GM10266 (cell line): Measurements from ENCODE around the gene PAPPA2.

Experiments used
- DNase-seq: peaks from one replicate; pipeline ENCODE4 v3.0.0; 2012; ENCODE audit errors: extremely low spot score
- CTCF ChIP-seq: IDR thresholded peaks from 2 replicates; pipeline ENCODE4 v1.5.1; 2012; ENCODE audit warnings: mild to moderate bottlenecking, low read depth; ENCODE audit not compliant: control insufficient read depth, insufficient read depth; ENCODE audit errors: missing control alignments

The PAPPA2 gene

DNA sequence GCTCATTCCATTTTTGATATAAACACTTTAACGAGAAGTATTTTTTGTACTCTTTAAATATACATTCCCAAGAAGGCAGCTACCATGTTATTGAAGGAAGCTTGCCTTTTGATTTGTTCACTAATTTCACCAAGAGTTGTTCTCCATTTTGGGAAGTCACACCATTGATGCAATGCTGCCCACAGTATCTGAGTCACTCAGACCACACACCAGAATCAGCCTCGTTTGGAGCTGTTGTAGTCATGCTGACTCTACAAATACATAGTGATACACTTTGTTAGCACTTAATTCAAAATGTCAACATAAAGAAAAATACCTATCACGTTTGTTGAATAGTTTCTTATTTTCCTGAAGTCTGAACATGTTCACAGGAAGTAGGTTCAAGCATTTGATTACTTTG, 78.7 kb downstream of the PAPPA2 start:
- TF ChIP-seq CTCF, result no peak
- DNase-seq, result no peak

DNA sequence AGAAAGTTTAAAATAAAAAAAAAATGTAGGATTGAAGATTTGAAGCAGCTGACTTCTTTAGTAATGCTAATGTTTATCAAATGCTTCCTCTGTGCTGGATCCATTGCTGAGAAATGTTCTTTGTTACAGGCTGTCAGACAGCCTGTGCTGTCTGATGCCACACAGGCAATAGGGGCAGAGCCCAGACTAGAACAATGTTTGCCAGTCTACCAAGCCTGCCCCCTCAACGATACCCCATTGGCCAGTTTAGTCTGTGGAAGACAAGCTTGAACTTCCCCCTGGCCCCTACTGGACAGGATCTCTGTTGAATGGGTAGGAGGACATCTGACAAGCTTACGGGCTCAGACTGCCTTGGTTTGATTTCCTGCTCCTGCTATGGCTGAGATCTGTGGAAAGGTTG, 79.4 kb downstream of the PAPPA2 start:
- DNase-seq, result no peak
- TF ChIP-seq CTCF, result no peak

DNA sequence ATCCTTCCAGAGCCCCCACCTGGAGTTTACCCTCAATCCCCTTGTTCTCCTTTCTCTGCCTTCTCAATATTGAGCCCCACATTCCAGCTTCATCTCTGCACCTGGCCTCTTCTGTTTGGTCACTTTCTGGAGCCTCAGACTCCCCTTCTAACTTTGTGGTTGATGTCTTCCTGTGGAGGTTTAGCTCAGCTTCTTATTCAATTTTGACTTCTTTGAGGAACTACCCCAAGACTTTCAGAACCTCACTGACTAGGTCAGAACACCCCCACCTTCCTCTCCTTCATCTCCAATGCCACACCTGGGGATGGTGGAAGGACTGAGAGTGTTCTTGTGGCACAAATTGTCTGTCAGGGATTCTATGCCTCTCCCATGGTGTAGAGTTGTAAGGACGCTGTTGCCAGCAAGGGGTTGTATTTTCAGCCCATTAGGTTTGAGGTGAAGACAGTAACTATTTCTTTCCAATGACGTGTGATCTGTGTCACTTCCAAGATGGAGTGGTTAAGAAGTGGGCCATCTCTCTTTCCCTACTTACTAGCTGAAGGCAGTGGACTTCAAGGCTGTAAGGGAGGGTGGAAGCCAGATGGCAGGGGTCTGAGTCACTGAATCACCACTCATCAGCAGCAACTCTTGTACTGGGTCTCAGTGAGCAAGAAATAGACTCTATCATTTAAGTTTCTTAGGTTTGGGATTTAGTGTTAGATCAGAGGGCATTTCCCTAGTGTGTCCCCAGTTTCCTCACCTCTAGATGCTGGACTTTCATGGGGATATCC, 80.6 kb downstream of the PAPPA2 start:
- TF ChIP-seq CTCF, result no peak
- no peak for DNase-seq

DNA sequence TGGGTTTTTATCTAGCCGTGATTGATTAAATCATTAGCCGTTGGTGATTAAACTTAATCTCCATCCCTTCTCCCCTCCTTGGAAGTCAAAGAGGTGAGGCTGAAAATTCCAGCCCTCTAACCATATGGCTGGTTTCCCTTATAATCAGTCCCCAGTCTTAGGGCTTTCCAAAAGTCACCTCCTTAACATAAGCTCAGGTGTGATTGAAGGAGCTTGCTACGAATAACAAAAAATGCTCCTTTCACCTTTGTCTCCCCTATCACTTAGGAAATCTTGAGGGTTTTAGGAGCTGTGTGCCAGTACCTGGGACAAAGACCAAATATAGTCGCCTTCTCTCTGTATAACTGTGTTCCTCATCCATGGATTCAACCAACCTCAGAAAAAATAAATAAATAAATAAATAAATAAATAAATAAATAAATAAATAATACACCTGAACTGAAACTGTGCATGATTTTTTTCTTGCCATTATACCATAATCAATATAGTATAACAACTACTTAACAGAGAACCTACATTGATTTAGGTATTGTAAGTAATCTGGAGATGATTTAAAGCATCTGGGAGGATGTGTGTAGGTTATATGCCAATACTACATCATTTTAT, 82.2 kb downstream of the PAPPA2 start:
- no peak for DNase-seq

GRCh38 chr1:176546825-176547224, 83.8 kb downstream of the PAPPA2 start:
- DNase-seq, result no peak
- no peak for TF ChIP-seq CTCF

More for the DNA sequence above, 82.2 kb downstream of the PAPPA2 start:
- no peak for TF ChIP-seq CTCF

DNA sequence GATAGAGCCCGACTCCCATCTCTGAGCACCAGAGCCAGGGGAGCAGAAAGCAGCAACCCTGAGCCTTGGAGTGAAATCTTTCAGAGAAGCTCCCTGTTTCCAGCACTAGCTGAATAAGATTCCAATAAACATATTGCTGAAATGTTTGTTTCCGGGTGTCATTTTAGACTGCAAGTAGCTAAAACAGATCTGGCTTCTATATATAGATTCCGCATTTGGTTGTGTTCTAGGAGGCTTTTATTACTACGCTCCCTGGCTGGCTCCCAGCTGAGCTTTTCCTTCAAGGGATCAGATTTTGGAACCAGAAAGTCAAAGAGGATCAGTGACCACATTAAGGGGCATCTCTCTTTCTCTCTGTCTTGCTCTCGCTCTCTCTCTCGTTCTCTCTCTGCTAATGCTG, 88.2 kb downstream of the PAPPA2 start:
- DNase-seq, result no peak
- TF ChIP-seq CTCF, result no peak

DNA sequence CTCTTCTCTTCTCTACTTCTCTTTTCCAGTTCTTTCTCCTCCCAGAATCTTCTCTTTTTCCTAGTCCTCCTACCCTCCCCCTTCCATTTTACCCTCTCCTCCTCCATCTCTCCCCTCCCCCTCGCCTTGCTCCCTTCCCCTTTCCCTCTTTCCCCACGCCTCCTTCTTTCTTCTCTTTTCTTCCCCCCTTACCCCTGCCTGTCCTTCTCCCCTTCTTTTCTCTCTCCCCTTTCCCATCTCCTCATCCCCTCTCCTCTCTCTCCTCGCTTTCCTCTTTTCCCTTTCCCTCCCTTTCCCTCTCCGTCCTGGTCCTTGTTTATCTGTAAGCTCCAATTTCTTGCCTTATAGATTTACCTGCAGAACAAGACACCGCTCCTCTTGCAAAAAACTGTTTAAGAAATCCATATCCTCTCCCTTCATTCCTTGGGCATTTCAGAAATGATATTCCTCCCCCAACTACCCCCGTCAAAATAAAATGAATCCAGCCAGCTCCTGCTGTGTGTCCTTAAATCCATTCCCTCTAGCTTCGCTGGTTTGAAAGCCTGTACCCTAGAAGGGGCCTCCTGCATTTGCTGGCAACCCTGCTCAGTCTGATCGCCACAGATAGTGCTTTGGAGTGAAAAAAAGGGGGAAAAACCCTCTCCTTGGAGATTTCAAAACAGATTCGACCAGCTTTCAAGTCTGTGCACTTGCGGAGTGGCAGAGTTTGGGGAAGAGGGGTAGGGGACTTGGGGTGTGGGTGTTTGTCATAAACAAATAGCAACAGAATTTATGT, 89.4 kb downstream of the PAPPA2 start:
- DNase-seq, result no peak
- no peak for TF ChIP-seq CTCF
